ENCODE results near the gene TCEAL3.

DNA sequence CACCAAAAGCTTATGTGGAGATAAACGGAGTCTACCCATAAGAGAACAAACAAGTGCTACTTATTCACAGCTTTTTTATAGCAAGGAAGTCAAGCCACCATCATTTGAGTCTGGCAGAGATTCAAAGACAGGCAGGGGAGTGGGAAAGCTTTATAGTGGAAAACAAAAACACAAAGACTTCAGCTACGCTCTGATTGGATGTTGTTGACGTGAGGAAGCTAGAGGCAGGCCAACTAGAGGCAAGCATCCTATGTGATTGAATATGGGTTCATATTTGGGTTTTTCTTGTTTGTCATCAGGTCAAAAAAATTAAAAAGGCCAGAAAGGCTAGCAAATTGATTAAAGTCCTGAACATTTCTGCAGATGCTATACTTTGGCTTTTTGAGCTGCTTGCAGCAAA lies 23.2 kb upstream of the TCEAL3 start:
- TF ChIP-seq, protein P1, sequence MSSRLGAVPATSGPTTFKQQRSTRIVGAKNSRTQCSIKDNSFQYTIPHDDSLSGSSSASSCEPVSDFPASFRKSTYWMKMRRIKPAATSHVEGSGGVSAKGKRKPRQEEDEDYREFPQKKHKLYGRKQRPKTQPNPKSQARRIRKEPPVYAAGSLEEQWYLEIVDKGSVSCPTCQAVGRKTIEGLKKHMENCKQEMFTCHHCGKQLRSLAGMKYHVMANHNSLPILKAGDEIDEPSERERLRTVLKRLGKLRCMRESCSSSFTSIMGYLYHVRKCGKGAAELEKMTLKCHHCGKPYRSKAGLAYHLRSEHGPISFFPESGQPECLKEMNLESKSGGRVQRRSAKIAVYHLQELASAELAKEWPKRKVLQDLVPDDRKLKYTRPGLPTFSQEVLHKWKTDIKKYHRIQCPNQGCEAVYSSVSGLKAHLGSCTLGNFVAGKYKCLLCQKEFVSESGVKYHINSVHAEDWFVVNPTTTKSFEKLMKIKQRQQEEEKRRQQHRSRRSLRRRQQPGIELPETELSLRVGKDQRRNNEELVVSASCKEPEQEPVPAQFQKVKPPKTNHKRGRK (tag; IDR thresholded peaks at IDR 0.05), result no peak
- TF ChIP-seq TAF1 (IDR thresholded peaks at IDR 0.05; ENCODE audit: control insufficient read depth, extremely low read depth, insufficient read depth, low read length, severe bottlenecking) (no peak), ESRRA (IDR thresholded peaks at IDR 0.05; ENCODE audit: borderline replicate concordance, low read depth) (no peak), CHD1 (IDR thresholded peaks at IDR 0.05; ENCODE audit: low read length) (no peak), ZNF184 (CRISPR knock-in tag; IDR thresholded peaks at IDR 0.05) (no peak), ZNF274 (IDR thresholded peaks at IDR 0.05; ENCODE audit: borderline replicate concordance, low read depth, low read length) (no peak), ZKSCAN3 (CRISPR knock-in tag; IDR thresholded peaks at IDR 0.05) (no peak), PHB (CRISPR knock-in tag; IDR thresholded peaks at IDR 0.05) (no peak), MXI1 (IDR thresholded peaks at IDR 0.05; ENCODE audit: low read depth, low read length) (no peak), EZH2 (IDR thresholded peaks at IDR 0.05; ENCODE audit: borderline replicate concordance, low read depth, low read length) (no peak), ZNF696 (CRISPR knock-in tag; conservative IDR thresholded peaks at IDR 0.05) (no peak)
- TF ChIP-seq, protein P2, sequence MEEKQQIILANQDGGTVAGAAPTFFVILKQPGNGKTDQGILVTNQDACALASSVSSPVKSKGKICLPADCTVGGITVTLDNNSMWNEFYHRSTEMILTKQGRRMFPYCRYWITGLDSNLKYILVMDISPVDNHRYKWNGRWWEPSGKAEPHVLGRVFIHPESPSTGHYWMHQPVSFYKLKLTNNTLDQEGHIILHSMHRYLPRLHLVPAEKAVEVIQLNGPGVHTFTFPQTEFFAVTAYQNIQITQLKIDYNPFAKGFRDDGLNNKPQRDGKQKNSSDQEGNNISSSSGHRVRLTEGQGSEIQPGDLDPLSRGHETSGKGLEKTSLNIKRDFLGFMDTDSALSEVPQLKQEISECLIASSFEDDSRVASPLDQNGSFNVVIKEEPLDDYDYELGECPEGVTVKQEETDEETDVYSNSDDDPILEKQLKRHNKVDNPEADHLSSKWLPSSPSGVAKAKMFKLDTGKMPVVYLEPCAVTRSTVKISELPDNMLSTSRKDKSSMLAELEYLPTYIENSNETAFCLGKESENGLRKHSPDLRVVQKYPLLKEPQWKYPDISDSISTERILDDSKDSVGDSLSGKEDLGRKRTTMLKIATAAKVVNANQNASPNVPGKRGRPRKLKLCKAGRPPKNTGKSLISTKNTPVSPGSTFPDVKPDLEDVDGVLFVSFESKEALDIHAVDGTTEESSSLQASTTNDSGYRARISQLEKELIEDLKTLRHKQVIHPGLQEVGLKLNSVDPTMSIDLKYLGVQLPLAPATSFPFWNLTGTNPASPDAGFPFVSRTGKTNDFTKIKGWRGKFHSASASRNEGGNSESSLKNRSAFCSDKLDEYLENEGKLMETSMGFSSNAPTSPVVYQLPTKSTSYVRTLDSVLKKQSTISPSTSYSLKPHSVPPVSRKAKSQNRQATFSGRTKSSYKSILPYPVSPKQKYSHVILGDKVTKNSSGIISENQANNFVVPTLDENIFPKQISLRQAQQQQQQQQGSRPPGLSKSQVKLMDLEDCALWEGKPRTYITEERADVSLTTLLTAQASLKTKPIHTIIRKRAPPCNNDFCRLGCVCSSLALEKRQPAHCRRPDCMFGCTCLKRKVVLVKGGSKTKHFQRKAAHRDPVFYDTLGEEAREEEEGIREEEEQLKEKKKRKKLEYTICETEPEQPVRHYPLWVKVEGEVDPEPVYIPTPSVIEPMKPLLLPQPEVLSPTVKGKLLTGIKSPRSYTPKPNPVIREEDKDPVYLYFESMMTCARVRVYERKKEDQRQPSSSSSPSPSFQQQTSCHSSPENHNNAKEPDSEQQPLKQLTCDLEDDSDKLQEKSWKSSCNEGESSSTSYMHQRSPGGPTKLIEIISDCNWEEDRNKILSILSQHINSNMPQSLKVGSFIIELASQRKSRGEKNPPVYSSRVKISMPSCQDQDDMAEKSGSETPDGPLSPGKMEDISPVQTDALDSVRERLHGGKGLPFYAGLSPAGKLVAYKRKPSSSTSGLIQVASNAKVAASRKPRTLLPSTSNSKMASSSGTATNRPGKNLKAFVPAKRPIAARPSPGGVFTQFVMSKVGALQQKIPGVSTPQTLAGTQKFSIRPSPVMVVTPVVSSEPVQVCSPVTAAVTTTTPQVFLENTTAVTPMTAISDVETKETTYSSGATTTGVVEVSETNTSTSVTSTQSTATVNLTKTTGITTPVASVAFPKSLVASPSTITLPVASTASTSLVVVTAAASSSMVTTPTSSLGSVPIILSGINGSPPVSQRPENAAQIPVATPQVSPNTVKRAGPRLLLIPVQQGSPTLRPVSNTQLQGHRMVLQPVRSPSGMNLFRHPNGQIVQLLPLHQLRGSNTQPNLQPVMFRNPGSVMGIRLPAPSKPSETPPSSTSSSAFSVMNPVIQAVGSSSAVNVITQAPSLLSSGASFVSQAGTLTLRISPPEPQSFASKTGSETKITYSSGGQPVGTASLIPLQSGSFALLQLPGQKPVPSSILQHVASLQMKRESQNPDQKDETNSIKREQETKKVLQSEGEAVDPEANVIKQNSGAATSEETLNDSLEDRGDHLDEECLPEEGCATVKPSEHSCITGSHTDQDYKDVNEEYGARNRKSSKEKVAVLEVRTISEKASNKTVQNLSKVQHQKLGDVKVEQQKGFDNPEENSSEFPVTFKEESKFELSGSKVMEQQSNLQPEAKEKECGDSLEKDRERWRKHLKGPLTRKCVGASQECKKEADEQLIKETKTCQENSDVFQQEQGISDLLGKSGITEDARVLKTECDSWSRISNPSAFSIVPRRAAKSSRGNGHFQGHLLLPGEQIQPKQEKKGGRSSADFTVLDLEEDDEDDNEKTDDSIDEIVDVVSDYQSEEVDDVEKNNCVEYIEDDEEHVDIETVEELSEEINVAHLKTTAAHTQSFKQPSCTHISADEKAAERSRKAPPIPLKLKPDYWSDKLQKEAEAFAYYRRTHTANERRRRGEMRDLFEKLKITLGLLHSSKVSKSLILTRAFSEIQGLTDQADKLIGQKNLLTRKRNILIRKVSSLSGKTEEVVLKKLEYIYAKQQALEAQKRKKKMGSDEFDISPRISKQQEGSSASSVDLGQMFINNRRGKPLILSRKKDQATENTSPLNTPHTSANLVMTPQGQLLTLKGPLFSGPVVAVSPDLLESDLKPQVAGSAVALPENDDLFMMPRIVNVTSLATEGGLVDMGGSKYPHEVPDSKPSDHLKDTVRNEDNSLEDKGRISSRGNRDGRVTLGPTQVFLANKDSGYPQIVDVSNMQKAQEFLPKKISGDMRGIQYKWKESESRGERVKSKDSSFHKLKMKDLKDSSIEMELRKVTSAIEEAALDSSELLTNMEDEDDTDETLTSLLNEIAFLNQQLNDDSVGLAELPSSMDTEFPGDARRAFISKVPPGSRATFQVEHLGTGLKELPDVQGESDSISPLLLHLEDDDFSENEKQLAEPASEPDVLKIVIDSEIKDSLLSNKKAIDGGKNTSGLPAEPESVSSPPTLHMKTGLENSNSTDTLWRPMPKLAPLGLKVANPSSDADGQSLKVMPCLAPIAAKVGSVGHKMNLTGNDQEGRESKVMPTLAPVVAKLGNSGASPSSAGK (IDR thresholded peaks at IDR 0.05), result no peak
- TF ChIP-seq, protein P3, sequence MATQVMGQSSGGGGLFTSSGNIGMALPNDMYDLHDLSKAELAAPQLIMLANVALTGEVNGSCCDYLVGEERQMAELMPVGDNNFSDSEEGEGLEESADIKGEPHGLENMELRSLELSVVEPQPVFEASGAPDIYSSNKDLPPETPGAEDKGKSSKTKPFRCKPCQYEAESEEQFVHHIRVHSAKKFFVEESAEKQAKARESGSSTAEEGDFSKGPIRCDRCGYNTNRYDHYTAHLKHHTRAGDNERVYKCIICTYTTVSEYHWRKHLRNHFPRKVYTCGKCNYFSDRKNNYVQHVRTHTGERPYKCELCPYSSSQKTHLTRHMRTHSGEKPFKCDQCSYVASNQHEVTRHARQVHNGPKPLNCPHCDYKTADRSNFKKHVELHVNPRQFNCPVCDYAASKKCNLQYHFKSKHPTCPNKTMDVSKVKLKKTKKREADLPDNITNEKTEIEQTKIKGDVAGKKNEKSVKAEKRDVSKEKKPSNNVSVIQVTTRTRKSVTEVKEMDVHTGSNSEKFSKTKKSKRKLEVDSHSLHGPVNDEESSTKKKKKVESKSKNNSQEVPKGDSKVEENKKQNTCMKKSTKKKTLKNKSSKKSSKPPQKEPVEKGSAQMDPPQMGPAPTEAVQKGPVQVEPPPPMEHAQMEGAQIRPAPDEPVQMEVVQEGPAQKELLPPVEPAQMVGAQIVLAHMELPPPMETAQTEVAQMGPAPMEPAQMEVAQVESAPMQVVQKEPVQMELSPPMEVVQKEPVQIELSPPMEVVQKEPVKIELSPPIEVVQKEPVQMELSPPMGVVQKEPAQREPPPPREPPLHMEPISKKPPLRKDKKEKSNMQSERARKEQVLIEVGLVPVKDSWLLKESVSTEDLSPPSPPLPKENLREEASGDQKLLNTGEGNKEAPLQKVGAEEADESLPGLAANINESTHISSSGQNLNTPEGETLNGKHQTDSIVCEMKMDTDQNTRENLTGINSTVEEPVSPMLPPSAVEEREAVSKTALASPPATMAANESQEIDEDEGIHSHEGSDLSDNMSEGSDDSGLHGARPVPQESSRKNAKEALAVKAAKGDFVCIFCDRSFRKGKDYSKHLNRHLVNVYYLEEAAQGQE (IDR thresholded peaks at IDR 0.05; ENCODE audit: borderline replicate concordance), result no peak
- TF ChIP-seq, protein P3 (CRISPR knock-in tag; IDR thresholded peaks at IDR 0.05; ENCODE audit: low read depth), result no peak
